IMR-90 (cell line): ENCODE data around the gene TSC2. TPM values are rescaled to one million over a fixed set of nuclear protein-coding genes. Genes with fewer than 3 reads are reported as not detected.

Experiments used
- ATAC-seq: fragments of 200-7000 bp; cut with Tn5 transposase; 2 replicates; pipeline ENCODE4 v1.9.1; 2020; ENCODE audit warnings: low read depth, mild to moderate bottlenecking, moderate library complexity
- BruUV-seq: library from RNA; stranded (reverse); fragments of 400-500 nt; replicated peaks from 2 replicates; lab custom pipeline; 2021; lab: Mats Ljungman, UMichigan
- CTCF ChIA-PET: fragments of 300-600 bp; formaldehyde crosslinking; extraction: SDS; loops from one replicate; lab custom pipeline; 2021; ENCODE audit warnings: antibody characterized with exemption; lab: Yijun Ruan, JAX
- POLR2A ChIA-PET: fragments of 300-600 bp; sonication (Branson Sonifier 250); formaldehyde crosslinking; loops from one replicate; lab custom pipeline; 2022; ENCODE audit warnings: antibody characterized with exemption; ENCODE audit not compliant: unreplicated experiment; lab: Charles Lee
- DNase-seq: peaks from one replicate; pipeline ENCODE4 v3.0.0; 2013
- H2AFZ ChIP-seq: replicated peaks from 2 replicates; pipeline ENCODE3; 2013; ENCODE audit warnings: low read length, mild to moderate bottlenecking; ENCODE audit not compliant: poor library complexity
- H2AK5ac ChIP-seq: 2 replicates; pipeline ENCODE4 v1.6.1; 2013; ENCODE audit warnings: low read depth, low read length, inconsistent platforms
- H2AK9ac ChIP-seq: replicated peaks from 2 replicates; pipeline ENCODE3; 2013; ENCODE audit warnings: mild to moderate bottlenecking, low read depth, low read length, moderate library complexity; ENCODE audit not compliant: poor library complexity
- H2BK120ac ChIP-seq: 2 replicates; pipeline ENCODE4 v1.6.1; 2013; ENCODE audit warnings: low read depth, low read length, inconsistent platforms
- H2BK15ac ChIP-seq: 3 replicates; pipeline ENCODE4 v1.6.1; 2013; ENCODE audit warnings: low read depth, low read length, inconsistent platforms
- H2BK20ac ChIP-seq: 2 replicates; pipeline ENCODE4 v1.6.1; 2013; ENCODE audit warnings: low read depth, mild to moderate bottlenecking, inconsistent platforms, low read length, moderate library complexity
- H2BK5ac ChIP-seq: 2 replicates; pipeline ENCODE4 v1.6.1; 2013; ENCODE audit warnings: mild to moderate bottlenecking, low read depth, low read length, inconsistent platforms; ENCODE audit not compliant: poor library complexity, severe bottlenecking
- H3K14ac ChIP-seq: replicated peaks from 2 replicates; pipeline ENCODE4 v1.6.1; 2013; ENCODE audit warnings: low read depth, low read length, inconsistent platforms
- H3K18ac ChIP-seq: 2 replicates; pipeline ENCODE4 v1.6.1; 2013; ENCODE audit warnings: low read depth, low read length, control low read depth
- H3K23ac ChIP-seq: 2 replicates; pipeline ENCODE4 v1.6.1; 2013; ENCODE audit warnings: low read depth, low read length, inconsistent platforms
- H3K27ac ChIP-seq: 2 replicates; pipeline ENCODE4 v1.5.1; 2013; ENCODE audit warnings: mild to moderate bottlenecking, control low read depth, low read length; ENCODE audit not compliant: insufficient read depth
- H3K27me3 ChIP-seq: 2 replicates; pipeline ENCODE4 v1.6.1; 2013; ENCODE audit warnings: low read length; ENCODE audit not compliant: control insufficient read depth, insufficient read depth
- H3K36me3 ChIP-seq: 2 replicates; pipeline ENCODE4 v1.6.1; 2013; ENCODE audit warnings: low read length, mixed read lengths; ENCODE audit not compliant: control insufficient read depth, insufficient read depth
- H3K4ac ChIP-seq: 2 replicates; pipeline ENCODE4 v1.6.1; 2013; ENCODE audit warnings: low read depth, low read length, inconsistent platforms
- H3K4me1 ChIP-seq: 2 replicates; pipeline ENCODE4 v1.6.1; 2013; ENCODE audit warnings: low read length, mixed read lengths; ENCODE audit not compliant: control insufficient read depth, insufficient read depth
- H3K4me2 ChIP-seq: 2 replicates; pipeline ENCODE4 v1.6.1; 2013; ENCODE audit warnings: low read depth, mild to moderate bottlenecking, control low read depth, low read length, moderate library complexity
- H3K4me3 ChIP-seq: 2 replicates; pipeline ENCODE4 v1.5.1; 2013; ENCODE audit warnings: low read depth, mild to moderate bottlenecking, control low read depth, low read length, moderate library complexity; ENCODE audit not compliant: insufficient read depth
- H3K56ac ChIP-seq: 2 replicates; pipeline ENCODE4 v1.6.1; 2013; ENCODE audit warnings: low read length, inconsistent platforms; ENCODE audit not compliant: insufficient read depth; ENCODE audit errors: extremely low read depth
- H3K79me1 ChIP-seq, 2 experiments: 2 replicates each; pipeline ENCODE4 v1.6.1; 2013; ENCODE audit warnings: low read length in 2 of 2, inconsistent platforms in 1 of 2, low read depth in 1 of 2
- H3K9ac ChIP-seq: 2 replicates; pipeline ENCODE4 v1.6.1; 2013; ENCODE audit warnings: low read depth, low read length, control low read depth
- H3K9me1 ChIP-seq: 2 replicates; pipeline ENCODE4 v1.6.1; 2013; ENCODE audit warnings: low read length, inconsistent platforms; ENCODE audit not compliant: insufficient read depth
- H3K9me3 ChIP-seq: 2 replicates; pipeline ENCODE4 v1.6.1; 2013; ENCODE audit warnings: low read length; ENCODE audit not compliant: control insufficient read depth, insufficient read depth
- H4K20me1 ChIP-seq: 2 replicates; pipeline ENCODE4 v1.6.1; 2013; ENCODE audit warnings: low read length, inconsistent platforms; ENCODE audit not compliant: insufficient read depth
- H4K5ac ChIP-seq: 2 replicates; pipeline ENCODE4 v1.6.1; 2013; ENCODE audit warnings: mild to moderate bottlenecking, low read depth, low read length, control low read depth
- H4K8ac ChIP-seq, 2 experiments: 2 replicates each; pipeline ENCODE4 v1.6.1; 2013; ENCODE audit warnings: low read depth in 2 of 2, low read length in 2 of 2, control low read depth in 1 of 2, inconsistent platforms in 1 of 2
- H4K91ac ChIP-seq: 2 replicates; pipeline ENCODE4 v1.6.1; 2013; ENCODE audit warnings: low read depth, low read length, inconsistent platforms; ENCODE audit not compliant: insufficient read depth
- BHLHE40 ChIP-seq: fragments of 150-350 bp; IDR thresholded peaks from 2 replicates; pipeline ENCODE4 v1.6.1; 2016; ENCODE audit warnings: mild to moderate bottlenecking, low read depth, low read length
- CEBPB ChIP-seq: IDR thresholded peaks from 2 replicates; pipeline ENCODE4 v1.6.1; 2012; ENCODE audit warnings: low read depth, low read length, improper control_type of control experiment
- CHD1 ChIP-seq: IDR thresholded peaks from 2 replicates; pipeline ENCODE4 v1.6.1; 2012; ENCODE audit warnings: low read depth, low read length, improper control_type of control experiment
- FOS ChIP-seq: fragments of 150-350 bp; IDR thresholded peaks from 2 replicates; pipeline ENCODE4 v1.6.1; 2016; ENCODE audit warnings: low read depth, low read length
- MAFK ChIP-seq: IDR thresholded peaks from 2 replicates; pipeline ENCODE4 v1.6.1; 2012; ENCODE audit warnings: low read depth, low read length, improper control_type of control experiment
- MAZ ChIP-seq: IDR thresholded peaks from 2 replicates; pipeline ENCODE4 v1.6.1; 2012; ENCODE audit warnings: low read depth, mild to moderate bottlenecking, low read length, improper control_type of control experiment, moderate library complexity, borderline replicate concordance
- MXI1 ChIP-seq: IDR thresholded peaks from 2 replicates; pipeline ENCODE4 v1.6.1; 2012; ENCODE audit warnings: low read depth, mild to moderate bottlenecking, low read length, moderate library complexity, borderline replicate concordance
- NFE2L2 ChIP-seq: fragments of 150-350 bp; IDR thresholded peaks from 2 replicates; pipeline ENCODE4 v1.6.1; 2016; ENCODE audit warnings: low read depth, mild to moderate bottlenecking, low read length
- POLR2A ChIP-seq: IDR thresholded peaks from 2 replicates; pipeline ENCODE4 v1.6.1; 2012; ENCODE audit warnings: mild to moderate bottlenecking, low read depth, low read length
- RAD21 ChIP-seq: IDR thresholded peaks from 2 replicates; pipeline ENCODE4 v1.6.1; 2012; ENCODE audit warnings: low read length, improper control_type of control experiment
- RCOR1 ChIP-seq: IDR thresholded peaks from 2 replicates; pipeline ENCODE4 v1.6.1; 2012; ENCODE audit warnings: mild to moderate bottlenecking, low read length, improper control_type of control experiment; ENCODE audit not compliant: insufficient replicate concordance
- RFX5 ChIP-seq: IDR thresholded peaks from 2 replicates; pipeline ENCODE4 v1.8.0; 2012; ENCODE audit warnings: low read depth, mild to moderate bottlenecking, low read length, moderate library complexity
- SMC3 ChIP-seq: fragments of 150-350 bp; IDR thresholded peaks from 2 replicates; pipeline ENCODE4 v1.6.1; 2016; ENCODE audit warnings: low read depth, mild to moderate bottlenecking, antibody characterized with exemption, low read length, moderate library complexity
- WGBS, 2 experiments: methylation state at CpG; one replicate each; pipeline versions ENCODE4 v1.1.5 to v1.1.7; 2013; ENCODE audit warnings: missing lambda C conversion rate in 2 of 2; ENCODE audit not compliant: insufficient read length in 1 of 2; ENCODE audit errors: extremely low coverage in 2 of 2; 5-methylcytosine and 5-hydroxymethylcytosine counted together
- dilution Hi-C: fragments of 300-500 bp; cut with HindIII; formaldehyde crosslinking; loops from one replicate; pipeline ENCODE4 v1.14.3; 2018; ENCODE audit warnings: low sequenced_read_pairs; ENCODE audit not compliant: unreplicated experiment
- in situ Hi-C: fragments of 300-500 bp; cut with MboI; formaldehyde crosslinking; loops from 3 replicates; pipeline ENCODE4 v1.14.3; 2019; ENCODE audit warnings: low sequenced_read_pairs, inconsistent platforms, mixed read lengths
- intact Hi-C: fragments of 100-400 bp; cut with micrococcal nuclease; formaldehyde crosslinking; loops from 2 replicates; pipeline ENCODE4 v1.10.0; 2022
- polyA plus RNA-seq, 3 experiments: library from polyadenylated mRNA; depleted of rRNA; stranded (reverse); fragments of >200 nt; gene quantifications; 2 replicates each; pipeline ENCODE4 v1.2.3, GENCODE V29; 2012; ENCODE audit warnings: low replicate concordance in 1 of 3
- total RNA-seq: library from RNA; depleted of rRNA; stranded (reverse); fragments of >200 nt; gene quantifications from 2 replicates; pipeline ENCODE4 v1.2.3, GENCODE V29; 2012
- TF ChIP-seq, protein P1 (sequence below): fragments of 150-350 bp; IDR thresholded peaks from 2 replicates; pipeline ENCODE4 v1.6.1; 2016; ENCODE audit warnings: low read depth, mild to moderate bottlenecking, low read length, moderate library complexity, borderline replicate concordance
- TF ChIP-seq, protein P2 (sequence below): fragments of 150-350 bp; IDR thresholded peaks from 2 replicates; pipeline ENCODE4 v1.6.1; 2017; ENCODE audit warnings: mild to moderate bottlenecking, antibody characterized with exemption, low read length, low read depth
- TF ChIP-seq, protein P3 (sequence below): conservative IDR thresholded peaks from 2 replicates; pipeline ENCODE4 v1.5.1; 2012; ENCODE audit warnings: mild to moderate bottlenecking, low read depth, low read length, improper control_type of control experiment

TSC2 gene
- total and polyA plus RNA-seq, 2 of the 4 experiments (the other 2 are of a cell fraction) = 31.4 to 88.6 TPM

DNA sequence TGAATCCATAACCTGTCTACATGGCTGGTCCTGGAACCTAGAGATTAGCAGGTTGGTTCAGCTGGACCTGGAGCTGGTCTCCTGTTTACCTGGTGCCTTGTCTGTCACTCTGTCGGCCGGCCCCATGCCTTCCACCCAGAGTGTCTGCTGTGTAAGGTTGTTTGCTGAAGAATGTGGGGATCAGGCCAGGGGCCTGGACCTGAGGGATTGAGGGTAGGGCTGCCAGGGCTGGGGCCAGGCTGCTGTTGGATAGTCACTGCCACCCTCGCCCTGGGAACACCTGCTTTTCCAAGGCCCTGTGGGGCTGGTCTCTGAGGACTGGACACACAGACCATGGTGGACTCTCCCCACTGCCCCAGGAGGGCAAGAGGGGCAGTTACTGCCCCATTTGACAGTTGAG lies 19.6 kb upstream of the TSC2 start:
- Histone ChIP-seq H3K4ac (peak overlapping the region; percentile 93), H2AFZ (peak overlapping the region; percentile 75), H3K23ac (peak overlapping the region; percentile 94), H3K4me2 (peak overlapping the region; percentile 96), H3K9me1 (peaks cover 9% of the 10 kb centered on the region), H3K56ac (no peak overlapping the region), H2BK5ac (peak overlapping the region; percentile 62), H3K18ac (no peak overlapping the region), H3K14ac (peak overlapping the region; percentile 97), H2AK9ac (peak overlapping the region; percentile 77), H2BK20ac (0 out of 2 replicates have a peak overlapping the region, but pooled peaks have one; percentile 14), H2AK5ac (peak overlapping the region; percentile 99), H3K9me3 (no peaks in the 10 kb centered on the region), H3K9ac (peak overlapping the region; percentile 80), H4K20me1 (peaks cover 15% of the 10 kb centered on the region), H4K5ac (no peak overlapping the region), H3K27ac (peak overlapping the region; percentile 31), H3K27me3 (no peaks in the 10 kb centered on the region), H4K91ac (peak overlapping the region; percentile 2; the same call in 1 of the 2 replicates), H4K8ac (peak overlapping the region in 1 of 2 experiments; percentile 20; a peak in 1 of 4 replicates), H3K79me1 (peaks cover 8 to 56% of the 10 kb centered on the region in 2 experiments), H2BK15ac (no peak overlapping the region), H3K36me3 (peaks cover 19% of the 10 kb centered on the region), H2BK120ac (peak overlapping the region; percentile 37; the same call in 1 of the 2 replicates), H3K4me3 (peak overlapping the region; percentile 70), H3K4me1 (peaks cover 28% of the 10 kb centered on the region)
- ChIA-PET CTCF (interaction anchor here (1.3 kb wide), 1 partner anchor 24 kb away, joined by 5 read pairs; no protein-coding TSS in a partner anchor), POLR2A (no interaction called here)
- TF ChIP-seq, protein P1, sequence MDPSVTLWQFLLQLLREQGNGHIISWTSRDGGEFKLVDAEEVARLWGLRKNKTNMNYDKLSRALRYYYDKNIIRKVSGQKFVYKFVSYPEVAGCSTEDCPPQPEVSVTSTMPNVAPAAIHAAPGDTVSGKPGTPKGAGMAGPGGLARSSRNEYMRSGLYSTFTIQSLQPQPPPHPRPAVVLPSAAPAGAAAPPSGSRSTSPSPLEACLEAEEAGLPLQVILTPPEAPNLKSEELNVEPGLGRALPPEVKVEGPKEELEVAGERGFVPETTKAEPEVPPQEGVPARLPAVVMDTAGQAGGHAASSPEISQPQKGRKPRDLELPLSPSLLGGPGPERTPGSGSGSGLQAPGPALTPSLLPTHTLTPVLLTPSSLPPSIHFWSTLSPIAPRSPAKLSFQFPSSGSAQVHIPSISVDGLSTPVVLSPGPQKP = no peak
- TF ChIP-seq CHD1 (no peak), MAFK (no peak), MAZ (no peak), BHLHE40 (no peak), CEBPB (no peak), MXI1 (no peak), RAD21 (no peak), NFE2L2 (no peak), SMC3 (no peak), RFX5 (no peak), POLR2A (no peak), RCOR1 (no peak), FOS (no peak)
- TF ChIP-seq, protein P2, sequence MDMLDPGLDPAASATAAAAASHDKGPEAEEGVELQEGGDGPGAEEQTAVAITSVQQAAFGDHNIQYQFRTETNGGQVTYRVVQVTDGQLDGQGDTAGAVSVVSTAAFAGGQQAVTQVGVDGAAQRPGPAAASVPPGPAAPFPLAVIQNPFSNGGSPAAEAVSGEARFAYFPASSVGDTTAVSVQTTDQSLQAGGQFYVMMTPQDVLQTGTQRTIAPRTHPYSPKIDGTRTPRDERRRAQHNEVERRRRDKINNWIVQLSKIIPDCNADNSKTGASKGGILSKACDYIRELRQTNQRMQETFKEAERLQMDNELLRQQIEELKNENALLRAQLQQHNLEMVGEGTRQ = no peak
- TF ChIP-seq, protein P3, sequence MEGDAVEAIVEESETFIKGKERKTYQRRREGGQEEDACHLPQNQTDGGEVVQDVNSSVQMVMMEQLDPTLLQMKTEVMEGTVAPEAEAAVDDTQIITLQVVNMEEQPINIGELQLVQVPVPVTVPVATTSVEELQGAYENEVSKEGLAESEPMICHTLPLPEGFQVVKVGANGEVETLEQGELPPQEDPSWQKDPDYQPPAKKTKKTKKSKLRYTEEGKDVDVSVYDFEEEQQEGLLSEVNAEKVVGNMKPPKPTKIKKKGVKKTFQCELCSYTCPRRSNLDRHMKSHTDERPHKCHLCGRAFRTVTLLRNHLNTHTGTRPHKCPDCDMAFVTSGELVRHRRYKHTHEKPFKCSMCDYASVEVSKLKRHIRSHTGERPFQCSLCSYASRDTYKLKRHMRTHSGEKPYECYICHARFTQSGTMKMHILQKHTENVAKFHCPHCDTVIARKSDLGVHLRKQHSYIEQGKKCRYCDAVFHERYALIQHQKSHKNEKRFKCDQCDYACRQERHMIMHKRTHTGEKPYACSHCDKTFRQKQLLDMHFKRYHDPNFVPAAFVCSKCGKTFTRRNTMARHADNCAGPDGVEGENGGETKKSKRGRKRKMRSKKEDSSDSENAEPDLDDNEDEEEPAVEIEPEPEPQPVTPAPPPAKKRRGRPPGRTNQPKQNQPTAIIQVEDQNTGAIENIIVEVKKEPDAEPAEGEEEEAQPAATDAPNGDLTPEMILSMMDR = no peak
- dilution Hi-C loops = no loop called here
- WGBS, 2 experiments = no CpG with 5 or more reads among the region's 3 CpGs
- no peak for DNase-seq
- no peak for ATAC-seq
- no TSS peak for BruUV-seq
- in situ Hi-C loops = no loop called here
- intact Hi-C loops = no loop called here
